Activated T-cell treated with anti-CD3 and anti-CD28 coated beads, Interleukin-2, amount 50 U/mL, for 4 hours (primary cell): ENCODE results near the gene CDH23. TPM values are rescaled to one million over a fixed set of nuclear protein-coding genes. Genes with fewer than 3 reads are reported as not detected.

Experiments used
- ATAC-seq, 2 donors: fragments of 200-7000 bp; cut with Tn5 transposase; one replicate each; pipeline ENCODE4 v1.10.0; 2021
- DNase-seq: peaks from one replicate; pipeline ENCODE4 v3.0.0-alpha.2; 2020
- H3K27me3 Mint-ChIP-seq: one replicate; pipeline ENCODE4 v1.8.0; 2021; ENCODE audit warnings: low read depth, mixed read lengths
- H3K36me3 Mint-ChIP-seq: one replicate; pipeline ENCODE4 v1.8.0; 2022; ENCODE audit warnings: mixed read lengths; ENCODE audit not compliant: insufficient read depth
- H3K4me1 Mint-ChIP-seq: one replicate; pipeline ENCODE4 v1.8.0; 2021; ENCODE audit warnings: low read depth, mixed read lengths
- H3K4me3 Mint-ChIP-seq: one replicate; pipeline ENCODE4 v1.8.0; 2021; ENCODE audit warnings: mild to moderate bottlenecking, moderate library complexity, mixed read lengths
- H3K9me3 Mint-ChIP-seq: one replicate; pipeline ENCODE4 v1.8.0; 2021; ENCODE audit warnings: mixed read lengths
- total RNA-seq, 3 donors: library from RNA; stranded (reverse); gene quantifications; one replicate each; pipeline ENCODE4 v1.2.1, GENCODE V29; 2021

CDH23 gene
- total RNA-seq, 3 donors from 2014 or later = 0.71 to 1.2 (median 1.1) TPM

DNA sequence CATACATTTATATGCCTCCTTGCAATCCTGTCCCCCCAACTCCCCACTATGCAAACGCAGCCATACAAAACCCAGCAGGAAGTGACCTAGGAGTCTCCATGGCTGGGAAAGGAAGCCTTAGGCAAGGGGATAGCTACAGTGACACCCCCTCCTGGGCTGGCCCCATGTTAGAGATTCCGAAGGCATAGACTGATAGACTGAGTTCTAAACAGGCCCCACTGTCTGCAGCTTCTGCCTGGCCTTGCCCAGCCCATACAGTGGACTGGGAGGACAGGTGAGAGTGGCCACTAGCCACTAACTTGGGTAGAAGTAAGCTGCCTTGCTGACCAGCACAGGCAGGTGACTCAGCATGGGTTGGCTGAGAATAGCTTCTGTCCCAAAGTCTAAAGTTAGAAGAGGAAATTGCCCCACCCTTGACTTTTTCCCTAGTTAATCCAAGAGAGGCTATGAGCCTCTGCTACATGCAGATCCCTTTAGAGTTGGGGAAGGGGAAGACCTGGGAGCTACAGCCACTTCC, 216.6 kb downstream of the CDH23 start:
- no peak for ATAC-seq
- Mint-ChIP-seq H3K27me3 (peaks cover 12% of the 10 kb centered on the region), H3K36me3 (no peaks in the 10 kb centered on the region), H3K9me3 (no peaks in the 10 kb centered on the region), H3K4me1 (no peaks in the 10 kb centered on the region), H3K4me3 (no peak overlapping the region)
- DNase-seq = no peak

DNA sequence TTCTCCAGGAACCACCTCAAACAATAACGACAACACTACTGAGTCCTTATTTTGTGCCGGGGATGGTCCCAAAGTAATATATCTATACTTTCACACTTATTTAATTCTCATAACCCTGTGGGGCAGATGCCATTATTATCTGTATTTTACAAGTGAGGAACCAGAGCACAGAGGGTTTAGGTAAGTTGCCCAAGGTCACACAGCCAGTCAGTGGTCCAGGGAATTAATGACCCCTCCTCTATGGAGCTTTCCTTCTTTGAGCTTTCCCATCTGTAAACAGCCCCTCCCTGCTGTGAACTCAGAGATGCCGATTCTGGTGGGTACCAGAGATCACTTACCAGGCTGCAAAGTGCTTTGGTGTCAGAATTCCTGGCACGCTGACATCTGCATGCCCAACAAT, 217.2 kb downstream of the CDH23 start:
- H3K4me3 Mint-ChIP-seq = no peak overlapping the region
- no peaks in the 10 kb centered on the region for H3K36me3 Mint-ChIP-seq
- no peaks in the 10 kb centered on the region for H3K4me1 Mint-ChIP-seq
- no peak for DNase-seq
- H3K27me3 Mint-ChIP-seq = peaks cover 12% of the 10 kb centered on the region
- no peak for ATAC-seq
- no peaks in the 10 kb centered on the region for H3K9me3 Mint-ChIP-seq

DNA sequence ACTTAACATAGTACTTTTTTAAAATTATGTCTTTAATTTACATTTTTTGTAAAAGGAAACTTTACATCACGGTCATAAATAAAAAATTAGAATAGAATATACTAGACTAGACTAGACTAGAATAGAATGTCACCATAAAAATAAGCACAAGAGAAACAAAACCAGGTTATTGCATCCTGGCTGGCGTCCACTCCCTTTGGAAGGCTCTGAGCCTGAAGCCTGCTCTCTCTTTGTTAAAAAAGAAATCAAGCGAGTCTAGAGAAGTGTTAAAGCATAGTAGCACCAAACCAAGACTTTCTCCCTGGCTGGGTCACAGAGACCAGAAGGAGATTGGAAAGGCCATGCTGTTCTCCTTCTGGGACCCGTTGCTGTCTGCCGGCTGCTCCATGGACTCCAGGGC, 218.2 kb downstream of the CDH23 start:
- no peaks in the 10 kb centered on the region for H3K36me3 Mint-ChIP-seq
- no peak for DNase-seq
- no peak overlapping the region for H3K4me3 Mint-ChIP-seq
- H3K4me1 Mint-ChIP-seq = no peaks in the 10 kb centered on the region
- no peaks in the 10 kb centered on the region for H3K9me3 Mint-ChIP-seq
- H3K27me3 Mint-ChIP-seq = peaks cover 7% of the 10 kb centered on the region
- no peak for ATAC-seq

DNA sequence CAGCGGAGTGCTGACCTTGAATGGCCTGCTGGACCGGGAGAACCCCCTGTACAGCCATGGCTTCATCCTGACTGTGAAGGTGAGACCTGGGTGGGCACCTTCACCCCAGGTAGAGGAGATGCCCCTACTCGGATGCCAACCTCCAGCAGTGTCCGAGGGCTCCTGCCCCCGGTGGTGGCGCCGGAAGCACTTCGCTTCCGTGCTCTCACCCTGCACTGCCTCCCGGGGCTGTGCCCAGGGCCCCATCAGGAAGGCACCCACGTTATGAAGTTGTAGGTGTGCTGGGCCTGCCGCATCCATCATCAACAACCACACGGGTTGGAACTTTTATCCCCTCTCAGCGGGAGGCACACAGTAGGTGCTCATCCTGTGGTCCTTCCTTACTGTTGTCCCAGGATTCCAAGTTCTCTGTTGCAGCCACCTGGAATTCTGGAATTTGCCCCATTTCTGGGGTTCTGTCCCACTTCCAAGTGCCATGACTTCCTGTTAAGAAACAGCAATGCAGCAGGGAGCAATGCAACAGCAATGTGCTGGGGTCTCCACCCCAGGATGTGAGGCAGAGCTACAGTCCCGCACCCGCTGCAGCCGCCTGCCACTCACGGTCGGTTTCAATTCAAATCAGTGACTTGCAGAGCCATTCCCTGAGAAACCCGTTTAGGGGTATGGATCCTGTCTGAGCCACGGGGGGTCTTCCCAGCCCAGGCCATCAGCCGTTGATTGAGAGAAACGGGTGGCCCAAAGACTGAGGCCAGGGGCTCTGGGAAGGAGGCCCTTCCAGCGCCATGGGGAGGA, 219.0 kb downstream of the CDH23 start:
- DNase-seq (no peak), ATAC-seq (no peak)
- Mint-ChIP-seq H3K4me3 (no peak overlapping the region), H3K4me1 (no peaks in the 10 kb centered on the region), H3K9me3 (no peaks in the 10 kb centered on the region), H3K36me3 (no peaks in the 10 kb centered on the region), H3K27me3 (peaks cover 7% of the 10 kb centered on the region)

DNA sequence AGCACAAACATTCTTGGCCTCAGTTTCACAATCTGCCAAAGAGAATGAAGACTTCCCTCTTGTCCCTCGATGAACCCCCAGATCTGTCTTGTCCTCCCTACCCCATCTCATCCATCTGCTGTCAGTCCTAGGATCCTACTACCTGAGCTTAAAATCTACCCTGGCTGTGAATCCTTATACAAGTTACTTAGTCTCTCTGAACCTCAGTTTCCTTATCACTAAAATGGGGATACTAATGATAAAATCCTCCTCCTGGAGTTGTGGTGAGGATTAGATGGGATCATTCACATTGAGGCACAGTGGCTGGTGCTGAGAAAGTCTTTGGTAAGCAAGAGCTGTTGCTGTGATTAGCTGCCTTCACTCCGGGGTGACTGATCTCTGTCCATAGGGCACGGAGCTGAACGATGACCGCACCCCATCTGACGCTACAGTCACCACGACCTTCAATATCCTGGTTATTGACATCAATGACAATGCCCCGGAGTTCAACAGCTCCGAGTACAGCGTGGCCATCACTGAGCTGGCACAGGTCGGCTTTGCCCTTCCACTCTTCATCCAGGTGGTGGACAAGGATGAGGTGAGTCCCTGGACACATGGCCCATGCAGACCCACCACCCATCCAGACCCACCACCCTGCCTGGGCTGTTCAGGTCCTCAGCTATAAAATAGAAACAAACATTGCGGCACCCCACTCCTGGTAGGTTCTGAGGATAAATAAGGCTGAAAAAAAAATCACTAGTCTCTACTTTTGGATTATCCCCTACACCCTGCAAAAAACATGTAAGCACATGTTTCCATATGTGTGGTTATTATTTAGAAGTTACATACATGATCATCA, 220.3 kb downstream of the CDH23 start:
- Mint-ChIP-seq H3K9me3 (no peaks in the 10 kb centered on the region), H3K27me3 (peaks cover 4% of the 10 kb centered on the region), H3K36me3 (no peaks in the 10 kb centered on the region), H3K4me1 (no peaks in the 10 kb centered on the region), H3K4me3 (no peak overlapping the region)
- DNase-seq = no peak
- no peak for ATAC-seq

DNA sequence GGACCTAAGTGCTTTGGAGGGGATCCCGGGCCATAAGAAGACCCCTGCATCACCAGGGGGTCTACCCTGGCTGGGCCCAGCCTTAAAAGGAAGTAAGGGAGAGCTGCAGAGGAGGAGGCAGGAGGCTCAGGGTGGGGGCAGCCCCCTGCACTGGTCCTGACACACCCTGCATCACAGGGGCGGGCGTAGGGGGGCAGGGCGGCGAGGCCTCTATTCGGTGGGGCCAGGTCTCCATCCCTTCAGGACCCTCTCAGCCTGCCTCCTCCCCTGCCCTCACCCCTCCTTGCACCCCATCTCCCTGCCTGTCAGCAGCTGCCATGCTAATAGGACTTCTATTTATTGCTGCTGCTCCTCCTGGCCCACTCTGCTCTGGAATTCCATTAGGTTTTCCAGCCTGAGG, 221.5 kb downstream of the CDH23 start:
- ATAC-seq = no peak
- DNase-seq = no peak
- H3K4me3 Mint-ChIP-seq = no peak overlapping the region
- no peaks in the 10 kb centered on the region for H3K36me3 Mint-ChIP-seq
- peaks cover 2% of the 10 kb centered on the region for H3K27me3 Mint-ChIP-seq
- no peaks in the 10 kb centered on the region for H3K9me3 Mint-ChIP-seq
- H3K4me1 Mint-ChIP-seq = peaks cover 2% of the 10 kb centered on the region

DNA sequence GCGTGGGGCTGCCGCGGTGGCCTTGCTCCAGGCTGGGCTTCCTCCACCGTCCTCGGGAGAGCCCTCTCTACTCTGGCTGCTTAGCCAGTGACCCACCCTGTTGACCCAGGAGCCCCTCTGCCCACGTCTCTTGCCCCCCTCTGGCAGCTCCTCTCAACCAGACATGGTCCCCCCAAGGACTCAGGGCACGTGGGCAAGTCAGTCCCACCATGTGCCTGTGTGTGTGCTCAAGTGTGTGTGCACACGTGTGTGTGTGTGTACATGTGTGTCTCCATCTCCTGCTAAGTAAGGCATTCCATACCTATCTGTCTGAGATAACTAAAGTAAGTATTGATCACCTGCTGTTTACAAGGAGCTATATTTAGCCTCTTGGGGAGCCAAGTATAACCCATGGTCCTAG, 221.9 kb downstream of the CDH23 start:
- Mint-ChIP-seq H3K9me3 (no peaks in the 10 kb centered on the region), H3K4me1 (peaks cover 2% of the 10 kb centered on the region), H3K27me3 (peaks cover 2% of the 10 kb centered on the region), H3K4me3 (no peak overlapping the region), H3K36me3 (no peaks in the 10 kb centered on the region)
- ATAC-seq (no peak), DNase-seq (no peak)

DNA sequence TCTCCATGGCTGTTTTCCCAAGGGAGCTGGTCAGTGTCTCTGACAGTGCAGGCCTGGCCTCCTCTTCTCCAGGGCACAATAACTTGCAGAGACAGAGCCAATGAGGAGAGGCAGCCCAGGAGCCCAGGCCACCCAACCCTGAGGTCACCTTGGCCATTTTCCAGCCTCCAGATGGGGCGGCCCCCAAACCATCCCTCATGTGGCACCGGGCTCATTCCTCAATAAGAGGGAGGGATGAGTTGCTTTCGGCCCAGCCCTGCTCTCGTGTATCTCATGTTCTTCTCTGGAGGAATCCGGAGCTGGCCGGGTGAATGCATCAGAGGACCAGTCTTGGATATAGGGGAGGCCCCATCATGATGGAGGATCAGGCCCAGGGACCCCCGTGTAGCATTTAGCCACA, 223.9 kb downstream of the CDH23 start:
- no peak for ATAC-seq
- no peaks in the 10 kb centered on the region for H3K36me3 Mint-ChIP-seq
- H3K4me3 Mint-ChIP-seq = no peak overlapping the region

DNA sequence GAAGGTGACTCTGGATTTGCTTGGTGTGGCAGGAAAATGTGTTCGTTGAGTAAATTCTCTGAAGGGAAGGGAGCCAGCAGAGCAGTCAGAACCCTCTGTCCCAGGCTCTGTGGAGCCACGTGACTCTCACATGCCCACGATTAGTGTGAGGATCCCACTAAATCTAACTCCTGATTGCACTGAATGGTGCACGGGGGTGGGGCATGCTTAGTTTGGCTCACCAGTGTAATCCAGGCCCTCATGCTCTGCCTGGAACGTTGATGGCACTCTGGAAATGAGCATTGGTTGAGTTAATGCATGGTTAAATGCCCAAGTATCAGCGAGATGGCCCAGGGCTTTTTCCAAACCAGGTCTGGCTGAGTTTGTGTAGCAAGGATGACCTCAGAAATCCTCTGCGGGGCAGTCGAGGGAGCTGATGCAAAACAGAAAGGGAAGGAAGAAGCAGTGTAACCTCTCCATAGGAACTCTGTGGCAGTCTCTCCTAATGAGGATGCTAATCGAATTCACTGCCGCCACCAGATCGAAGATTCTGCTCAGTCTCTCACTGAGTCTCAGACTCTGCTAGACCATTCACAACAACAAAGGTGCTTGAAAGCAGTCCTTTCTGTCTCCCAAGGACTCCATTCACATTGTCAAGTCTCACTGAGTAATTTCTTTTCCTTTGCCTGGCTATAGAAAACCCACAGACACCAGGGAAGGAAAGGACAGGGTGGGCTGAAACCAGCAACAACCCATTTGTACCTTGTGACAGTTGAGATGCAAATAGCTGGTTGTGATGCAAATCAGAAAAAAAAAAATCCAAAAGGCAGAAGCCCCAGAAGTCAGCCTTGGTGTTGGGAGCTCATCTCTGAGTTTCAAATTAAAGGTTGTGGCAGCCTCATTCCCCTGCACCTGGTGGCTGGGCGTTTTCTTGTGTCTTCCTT, 224.8 kb downstream of the CDH23 start:
- H3K4me3 Mint-ChIP-seq = no peak overlapping the region
- H3K9me3 Mint-ChIP-seq = no peaks in the 10 kb centered on the region
- H3K4me1 Mint-ChIP-seq = peaks cover 2% of the 10 kb centered on the region
- DNase-seq (no peak), ATAC-seq (no peak)
- peaks cover 2% of the 10 kb centered on the region for H3K27me3 Mint-ChIP-seq
- H3K36me3 Mint-ChIP-seq = no peaks in the 10 kb centered on the region

More for the DNA sequence above, 223.9 kb downstream of the CDH23 start:
- Mint-ChIP-seq H3K4me1 (peaks cover 2% of the 10 kb centered on the region), H3K9me3 (no peaks in the 10 kb centered on the region), H3K27me3 (peaks cover 2% of the 10 kb centered on the region)
- no peak for DNase-seq

DNA sequence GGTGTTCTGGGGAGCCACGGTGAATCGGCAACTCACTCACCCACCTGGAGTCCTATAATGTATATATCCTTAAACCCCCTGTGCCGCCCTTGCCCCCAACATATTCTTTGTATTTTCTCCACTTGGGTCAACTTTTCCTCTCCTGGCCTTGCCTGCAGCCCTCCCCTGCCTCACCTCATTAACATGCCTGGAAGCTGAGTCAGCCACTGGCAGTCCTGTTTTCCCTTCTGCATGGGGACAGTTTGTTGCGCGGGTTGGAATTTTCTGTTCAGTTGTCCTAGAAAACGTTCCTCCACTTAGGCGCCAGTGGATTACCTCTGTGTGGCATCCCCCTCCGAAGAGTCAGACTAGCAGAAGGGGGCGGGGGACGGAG, 225.4 kb downstream of the CDH23 start:
- ATAC-seq (no peak), DNase-seq (no peak)
- Mint-ChIP-seq H3K36me3 (no peaks in the 10 kb centered on the region), H3K4me1 (peaks cover 2% of the 10 kb centered on the region), H3K4me3 (no peak overlapping the region), H3K9me3 (no peaks in the 10 kb centered on the region), H3K27me3 (peaks cover 2% of the 10 kb centered on the region)

DNA sequence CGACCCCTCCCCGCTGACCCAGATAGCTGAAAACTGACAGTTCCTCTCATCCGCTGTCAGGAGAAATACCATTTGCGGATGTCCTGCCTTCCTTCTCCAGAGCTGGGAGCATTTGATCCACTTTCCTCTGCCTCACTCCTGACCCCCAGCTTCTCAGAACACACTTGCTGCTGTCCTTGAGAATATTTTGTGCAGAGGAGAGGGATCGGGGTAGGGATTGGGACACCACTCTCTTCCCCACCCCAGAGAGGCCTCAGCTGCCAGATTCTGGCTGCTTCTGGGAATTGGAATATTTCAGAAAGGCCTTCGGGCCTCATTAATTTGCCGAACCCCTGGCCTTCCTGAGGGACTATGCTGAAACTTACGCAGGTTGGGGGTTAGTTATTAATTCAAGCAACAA, 225.9 kb downstream of the CDH23 start:
- DNase-seq (no peak), ATAC-seq (no peak)
- Mint-ChIP-seq H3K27me3 (peaks cover 2% of the 10 kb centered on the region), H3K4me3 (no peak overlapping the region), H3K4me1 (peaks cover 2% of the 10 kb centered on the region), H3K36me3 (no peaks in the 10 kb centered on the region), H3K9me3 (no peaks in the 10 kb centered on the region)

DNA sequence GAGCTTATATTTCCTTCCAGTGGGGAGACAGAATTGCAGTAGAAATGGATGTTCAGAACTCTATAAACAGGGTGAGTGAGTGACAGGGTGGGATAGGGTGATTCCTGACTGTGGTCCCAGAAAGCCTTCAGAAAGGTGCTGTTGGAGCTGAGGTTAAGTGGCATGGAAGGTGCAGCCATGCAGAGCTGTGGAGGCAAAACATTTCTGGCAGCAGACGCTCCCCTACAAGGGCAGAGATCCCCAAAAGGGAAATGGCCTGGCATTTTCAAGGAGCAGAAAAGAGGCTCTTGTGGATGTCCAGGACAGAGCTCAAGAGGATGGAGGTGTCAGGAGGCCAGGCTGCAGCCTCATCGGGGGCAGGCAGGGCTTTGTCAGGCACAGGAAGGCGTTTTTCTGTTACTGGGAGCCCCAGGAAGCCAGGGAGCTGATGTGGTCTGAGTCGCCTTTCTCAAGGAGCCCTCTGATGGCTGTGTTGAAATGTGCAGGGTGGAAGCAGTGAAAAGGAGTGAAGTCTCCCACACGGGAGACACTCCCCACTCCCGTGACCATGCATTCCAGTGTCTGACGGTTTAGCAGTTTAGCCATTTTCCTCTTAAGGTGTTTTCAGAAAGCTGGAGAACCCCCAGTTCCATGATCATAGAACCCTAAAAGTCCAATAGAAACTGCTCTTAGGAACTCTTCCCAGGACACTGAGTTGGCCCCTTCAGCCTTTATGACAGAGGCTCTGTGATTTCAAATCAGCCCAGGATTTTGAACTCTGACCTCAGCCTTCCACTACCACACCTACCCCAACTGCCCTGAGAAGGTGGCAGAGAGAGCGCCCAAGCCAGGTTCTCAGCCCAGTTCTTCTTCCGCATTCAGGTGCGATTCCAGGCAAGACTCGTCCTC, 226.6 kb downstream of the CDH23 start:
- DNase-seq = no peak
- Mint-ChIP-seq H3K9me3 (no peaks in the 10 kb centered on the region), H3K36me3 (no peaks in the 10 kb centered on the region), H3K27me3 (peaks cover 2% of the 10 kb centered on the region), H3K4me3 (no peak overlapping the region), H3K4me1 (peaks cover 2% of the 10 kb centered on the region)
- ATAC-seq = no peak

DNA sequence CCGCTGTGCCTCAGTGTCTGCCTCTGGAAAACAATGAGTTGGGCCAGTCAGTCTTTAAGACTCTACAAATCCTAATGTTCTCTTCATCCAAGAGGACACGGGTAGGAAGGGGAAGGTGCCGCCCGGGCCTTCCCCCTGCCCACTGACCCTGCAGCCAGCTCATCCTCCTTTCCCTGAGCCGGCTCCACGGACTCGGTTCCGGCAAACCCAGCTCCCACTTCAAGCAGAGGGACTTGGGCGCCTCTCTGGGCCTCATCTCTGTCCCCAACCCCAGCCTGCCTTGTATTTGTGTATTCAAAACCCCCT, 227.2 kb downstream of the CDH23 start:
- Mint-ChIP-seq H3K36me3 (no peaks in the 10 kb centered on the region), H3K9me3 (no peaks in the 10 kb centered on the region), H3K4me1 (peaks cover 2% of the 10 kb centered on the region), H3K4me3 (no peak overlapping the region), H3K27me3 (peaks cover 2% of the 10 kb centered on the region)
- ATAC-seq (no peak), DNase-seq (no peak)
